ENCODE data around the gene MTHFSD.

MTHFSD gene

DNA sequence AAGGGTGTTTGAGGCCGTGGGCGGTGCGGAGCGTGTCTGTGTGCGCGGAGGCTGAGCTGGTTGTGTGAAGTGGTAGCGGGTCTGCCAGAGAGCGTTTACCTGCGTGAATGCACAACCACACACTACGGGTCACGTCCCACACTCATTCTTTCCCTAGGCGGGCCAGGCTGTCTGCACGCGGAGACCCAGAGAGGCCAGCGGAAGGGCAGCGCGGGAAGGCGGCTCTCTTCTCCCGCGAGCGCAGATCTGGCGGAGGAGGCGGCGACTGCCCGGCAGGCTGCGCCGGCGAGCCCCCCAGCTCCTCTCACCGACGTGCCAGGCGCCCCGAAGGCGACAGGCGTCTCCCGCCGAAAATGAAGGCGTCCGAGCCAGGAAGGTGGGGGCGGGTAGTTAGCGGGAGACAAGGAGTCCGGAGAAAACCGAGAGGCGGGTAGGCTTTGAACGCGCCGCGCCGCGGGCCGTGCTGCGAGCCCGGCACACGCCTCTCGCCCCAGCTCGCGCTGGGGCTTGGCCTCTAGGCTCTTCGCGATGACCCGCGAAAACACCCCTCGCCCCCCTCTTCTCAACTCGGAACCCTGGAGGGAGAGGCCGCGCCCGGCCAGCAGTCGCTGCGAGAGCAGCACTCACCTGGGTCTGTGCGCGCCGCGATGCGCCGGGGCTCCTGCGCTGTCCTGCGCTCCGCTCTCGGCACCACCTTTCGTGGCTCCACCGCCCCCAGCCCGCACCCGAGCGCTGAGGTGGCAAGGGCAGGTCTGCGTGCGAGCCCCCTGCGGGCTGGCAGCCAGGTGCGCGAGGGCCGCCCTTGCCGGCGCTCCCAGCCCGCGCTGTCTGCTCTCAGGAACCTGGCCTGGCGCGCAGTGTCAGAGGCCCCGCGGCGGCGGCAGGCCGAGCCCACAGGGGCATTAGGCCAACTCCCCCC is 46.7 kb downstream of the MTHFSD start:
- DNase-seq (ENCODE audit: low read depth), result no peak
- TF ChIP-seq CTCF (IDR thresholded peaks at IDR 0.05; ENCODE audit: insufficient read depth, low read depth, low read length, missing control alignments), result no peak
- H3K4me3 ChIP-seq (ENCODE audit: low read length), result no peak overlapping the region

- no peak for DNase-seq (ENCODE audit: low read depth)
- no peak for TF ChIP-seq CTCF (IDR thresholded peaks at IDR 0.05; ENCODE audit: insufficient read depth, low read depth, low read length, missing control alignments)
- no peak overlapping the region for H3K4me3 ChIP-seq (ENCODE audit: low read length)
These were observed 47.6 kb downstream of the MTHFSD start for GRCh38 chr16:86507173-86508027.

- no peak for DNase-seq (ENCODE audit: low read depth)
- TF ChIP-seq CTCF (IDR thresholded peaks at IDR 0.05; ENCODE audit: insufficient read depth, low read depth, low read length, missing control alignments), result no peak
- no peak overlapping the region for H3K4me3 ChIP-seq (ENCODE audit: low read length)
These were observed 48.9 kb downstream of the MTHFSD start for GRCh38 chr16:86505899-86506864.

- no peak overlapping the region for H3K4me3 ChIP-seq (ENCODE audit: low read length)
- no peak for TF ChIP-seq CTCF (IDR thresholded peaks at IDR 0.05; ENCODE audit: insufficient read depth, low read depth, low read length, missing control alignments)
- DNase-seq (ENCODE audit: low read depth), result no peak
These were observed 49.7 kb downstream of the MTHFSD start for GRCh38 chr16:86505185-86505898.

DNA sequence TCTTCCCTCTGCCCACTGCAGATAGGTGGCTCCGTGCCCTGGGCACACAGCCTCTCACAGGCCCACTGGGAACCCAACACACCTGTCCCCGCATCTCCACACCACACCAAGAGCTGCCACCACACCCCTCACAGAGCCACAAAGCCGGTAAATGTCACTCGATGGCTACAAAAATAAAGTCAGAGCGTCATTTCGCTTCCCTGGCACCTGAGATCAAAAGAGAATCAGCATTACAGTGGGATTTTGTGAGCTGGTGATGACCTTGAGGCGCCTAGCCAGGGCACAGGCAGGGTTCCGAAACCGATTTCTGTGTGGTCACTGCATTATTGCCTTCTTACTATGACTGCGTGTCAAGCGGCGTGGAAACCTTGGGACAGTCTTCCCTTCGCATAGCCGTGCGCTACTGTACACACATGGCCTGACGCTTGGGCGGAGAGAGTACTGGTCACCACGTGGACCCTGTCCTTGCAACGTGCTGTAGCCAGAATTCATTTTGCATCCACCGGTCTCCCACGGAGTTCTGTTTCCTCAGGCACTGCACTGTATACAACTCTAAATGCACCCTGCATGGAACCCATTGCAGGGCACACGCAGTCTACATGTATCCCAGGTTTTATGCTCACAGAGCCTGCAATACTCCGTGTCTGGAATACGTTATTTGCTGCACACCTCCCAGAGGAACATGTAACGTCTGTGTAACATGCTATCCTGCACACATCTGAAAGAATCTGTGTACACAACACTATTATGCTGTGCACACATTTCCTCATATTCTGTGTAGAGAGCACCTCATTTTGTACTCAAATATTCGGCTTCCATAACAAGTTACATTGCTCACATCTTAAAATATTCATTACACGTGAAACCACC is 50.5 kb downstream of the MTHFSD start:
- no peak for TF ChIP-seq CTCF (IDR thresholded peaks at IDR 0.05; ENCODE audit: insufficient read depth, low read depth, low read length, missing control alignments)
- no peak for DNase-seq (ENCODE audit: low read depth)
- H3K4me3 ChIP-seq (ENCODE audit: low read length), result no peak overlapping the region
